ENCODE data around the gene IGF1R.
A peak's percentile ranks its signal among the peaks of the same experiment; 100 is the strongest.

Gene IGF1R

DNA sequence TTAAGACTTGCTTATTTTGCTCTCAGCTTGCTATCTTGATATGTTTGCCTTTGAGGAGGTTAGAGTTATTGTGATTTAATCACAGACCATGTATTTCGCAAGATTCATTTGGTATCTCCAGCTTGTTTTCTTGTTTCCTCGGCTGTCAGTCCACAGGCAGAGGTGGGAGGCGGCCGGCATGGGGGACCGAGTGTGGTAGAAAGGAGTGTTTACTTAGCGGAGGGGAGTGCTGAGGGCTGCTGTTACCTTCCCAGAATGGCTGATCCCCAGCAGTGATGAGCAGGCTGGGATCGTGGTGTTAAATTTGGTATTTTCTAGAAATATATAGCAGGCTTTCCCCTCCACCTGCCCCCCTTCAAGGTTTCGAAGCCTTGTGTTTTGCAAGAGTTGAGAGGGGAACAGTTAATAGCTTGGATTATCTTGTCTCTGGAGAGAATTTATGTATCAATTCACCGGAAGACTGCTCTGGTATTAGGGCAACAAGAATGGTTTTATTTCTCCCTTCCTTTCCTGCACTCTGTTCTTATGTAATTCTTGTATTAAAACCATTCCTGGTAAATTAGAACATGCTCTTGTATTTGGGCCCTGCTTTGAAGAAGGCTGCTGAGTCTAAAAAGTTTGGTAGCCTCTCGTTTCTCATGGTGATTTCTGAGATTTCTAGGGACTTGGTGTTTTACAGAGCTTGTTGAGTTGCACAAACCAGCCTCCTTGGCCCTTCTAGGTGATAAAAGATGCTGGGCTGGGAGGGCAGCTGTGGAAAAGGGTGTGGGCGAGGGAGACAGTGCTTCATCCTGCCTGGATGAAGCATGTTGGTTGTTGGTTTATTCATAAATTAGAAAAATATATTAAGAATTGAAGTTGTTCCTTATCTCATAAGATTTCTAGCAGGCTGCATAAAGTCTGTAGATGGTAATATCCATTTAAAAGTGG is 151.4 kb downstream of the IGF1R start:
- Histone ChIP-seq H3K27ac (ENCODE audit: low read depth, low read length) (no peak overlapping the region), H3K9ac (ENCODE audit: low read depth in 1 of 2, low read length in 2 of 2) (no peak overlapping the region), H3K9me3 (ENCODE audit: control insufficient read depth in 1 of 2, low read length in 2 of 2) (no peaks in the 10 kb centered on the region), H3K36me3 (ENCODE audit: control insufficient read depth in 1 of 2, insufficient read depth in 2 of 2, low read length in 2 of 2) (no peaks in the 10 kb centered on the region), H3K4me1 (ENCODE audit: control insufficient read depth in 1 of 2, insufficient read depth in 2 of 2, low read length in 2 of 2) (peaks cover 28 to 42% of the 10 kb centered on the region in 2 donors), H3K4me3 (ENCODE audit: low read depth in 1 of 2, low read length in 2 of 2) (peak overlapping the region in 1 of 2 donors; percentile 9), H3K27me3 (ENCODE audit: control insufficient read depth in 1 of 2, insufficient read depth in 2 of 2, low read length in 2 of 2) (no peaks in the 10 kb centered on the region)

DNA sequence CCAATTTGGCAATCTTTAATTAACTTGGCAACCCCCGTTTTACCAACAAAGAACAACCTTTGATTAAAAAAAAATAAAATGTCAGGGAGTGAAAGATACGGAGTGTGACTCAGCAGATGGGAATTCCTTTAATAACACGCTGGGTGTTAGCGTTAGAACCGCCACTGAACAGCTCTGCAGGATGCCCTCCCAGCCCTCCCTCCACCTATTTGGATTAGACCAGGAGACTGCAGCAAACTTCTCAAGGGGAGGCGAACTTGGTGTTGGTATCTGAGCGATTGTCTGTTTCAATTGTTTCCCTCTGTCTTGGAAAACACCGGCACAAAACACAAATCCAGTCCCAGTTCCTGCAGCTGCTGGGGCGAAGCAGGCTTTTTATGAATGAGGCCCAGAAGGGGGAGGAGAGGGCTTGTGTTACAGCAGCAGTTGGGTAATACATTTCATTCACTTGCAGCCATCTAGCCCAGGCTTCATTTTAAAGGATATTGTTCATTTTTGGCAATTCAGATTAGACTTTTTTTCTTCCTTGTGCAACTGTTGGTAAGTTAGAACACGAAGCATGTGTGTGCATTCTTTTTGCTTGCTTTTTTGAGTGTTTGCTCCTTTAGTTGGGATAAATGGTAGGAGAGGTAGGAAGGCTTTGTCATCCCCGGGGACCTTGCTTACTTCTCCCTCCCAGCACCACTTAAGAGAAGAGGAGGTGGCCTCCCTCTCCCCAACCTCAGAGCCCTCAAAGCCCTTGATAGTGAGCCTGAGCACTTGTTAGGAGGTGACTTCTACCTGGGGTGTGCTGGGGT is 152.3 kb downstream of the IGF1R start:
- Histone ChIP-seq H3K27me3 (ENCODE audit: control insufficient read depth in 1 of 2, insufficient read depth in 2 of 2, low read length in 2 of 2) (no peaks in the 10 kb centered on the region), H3K9me3 (ENCODE audit: control insufficient read depth in 1 of 2, low read length in 2 of 2) (no peaks in the 10 kb centered on the region), H3K4me3 (ENCODE audit: low read depth in 1 of 2, low read length in 2 of 2) (no peak overlapping the region), H3K9ac (ENCODE audit: low read depth in 1 of 2, low read length in 2 of 2) (no peak overlapping the region), H3K27ac (ENCODE audit: low read depth, low read length) (no peak overlapping the region), H3K4me1 (ENCODE audit: control insufficient read depth in 1 of 2, insufficient read depth in 2 of 2, low read length in 2 of 2) (peaks cover 32 to 44% of the 10 kb centered on the region in 2 donors), H3K36me3 (ENCODE audit: control insufficient read depth in 1 of 2, insufficient read depth in 2 of 2, low read length in 2 of 2) (no peaks in the 10 kb centered on the region)

DNA sequence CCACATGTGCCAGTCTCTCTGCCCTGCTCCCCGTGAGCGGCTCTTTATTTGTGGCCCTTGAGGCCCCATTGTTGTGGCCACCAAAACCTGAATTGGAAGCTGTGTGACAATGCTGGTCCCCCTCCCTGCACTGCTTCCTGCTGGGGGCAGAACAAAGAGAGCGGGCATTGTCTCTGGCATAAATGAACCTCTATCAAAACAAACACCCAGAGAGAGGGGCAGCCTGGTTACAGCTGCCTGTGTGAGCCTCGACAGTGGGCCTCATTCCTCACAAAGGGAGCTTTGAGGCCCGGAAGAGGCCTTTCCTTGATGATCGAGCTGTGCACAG is 152.9 kb downstream of the IGF1R start:
- H3K27ac ChIP-seq (ENCODE audit: low read depth, low read length): no peak overlapping the region
- H3K27me3 ChIP-seq (ENCODE audit: control insufficient read depth in 1 of 2, insufficient read depth in 2 of 2, low read length in 2 of 2): no peaks in the 10 kb centered on the region
- H3K9ac ChIP-seq (ENCODE audit: low read depth in 1 of 2, low read length in 2 of 2): no peak overlapping the region
- no peaks in the 10 kb centered on the region for H3K9me3 ChIP-seq (ENCODE audit: control insufficient read depth in 1 of 2, low read length in 2 of 2)
- no peak overlapping the region for H3K4me3 ChIP-seq (ENCODE audit: low read depth in 1 of 2, low read length in 2 of 2)
- no peaks in the 10 kb centered on the region for H3K36me3 ChIP-seq (ENCODE audit: control insufficient read depth in 1 of 2, insufficient read depth in 2 of 2, low read length in 2 of 2)
- H3K4me1 ChIP-seq (ENCODE audit: control insufficient read depth in 1 of 2, insufficient read depth in 2 of 2, low read length in 2 of 2): peaks cover 36 to 50% of the 10 kb centered on the region in 2 donors

DNA sequence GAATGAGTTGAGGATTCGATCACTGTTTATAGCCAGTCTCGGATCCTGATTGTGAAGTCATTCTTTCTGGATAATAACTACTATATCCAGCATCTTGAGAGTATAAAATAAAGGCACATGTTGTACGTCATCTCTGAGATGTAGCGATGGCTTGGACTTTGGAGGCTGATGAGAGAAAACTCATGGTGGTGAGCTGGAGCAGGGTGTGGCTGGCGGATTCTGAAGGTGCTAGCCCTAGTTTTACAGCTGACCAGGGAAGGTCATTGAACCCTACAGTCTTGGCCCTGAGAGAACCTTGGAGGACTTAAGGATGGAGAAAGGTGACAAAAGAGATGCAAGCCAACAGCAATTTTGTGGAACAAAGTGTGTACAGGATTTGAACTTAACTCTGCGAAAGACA is 153.8 kb downstream of the IGF1R start:
- Histone ChIP-seq H3K9me3 (ENCODE audit: control insufficient read depth in 1 of 2, low read length in 2 of 2) (no peaks in the 10 kb centered on the region), H3K4me1 (ENCODE audit: control insufficient read depth in 1 of 2, insufficient read depth in 2 of 2, low read length in 2 of 2) (peaks cover 36 to 58% of the 10 kb centered on the region in 2 donors), H3K4me3 (ENCODE audit: low read depth in 1 of 2, low read length in 2 of 2) (no peak overlapping the region), H3K27me3 (ENCODE audit: control insufficient read depth in 1 of 2, insufficient read depth in 2 of 2, low read length in 2 of 2) (no peaks in the 10 kb centered on the region), H3K9ac (ENCODE audit: low read depth in 1 of 2, low read length in 2 of 2) (no peak overlapping the region), H3K36me3 (ENCODE audit: control insufficient read depth in 1 of 2, insufficient read depth in 2 of 2, low read length in 2 of 2) (no peaks in the 10 kb centered on the region), H3K27ac (ENCODE audit: low read depth, low read length) (no peak overlapping the region)

DNA sequence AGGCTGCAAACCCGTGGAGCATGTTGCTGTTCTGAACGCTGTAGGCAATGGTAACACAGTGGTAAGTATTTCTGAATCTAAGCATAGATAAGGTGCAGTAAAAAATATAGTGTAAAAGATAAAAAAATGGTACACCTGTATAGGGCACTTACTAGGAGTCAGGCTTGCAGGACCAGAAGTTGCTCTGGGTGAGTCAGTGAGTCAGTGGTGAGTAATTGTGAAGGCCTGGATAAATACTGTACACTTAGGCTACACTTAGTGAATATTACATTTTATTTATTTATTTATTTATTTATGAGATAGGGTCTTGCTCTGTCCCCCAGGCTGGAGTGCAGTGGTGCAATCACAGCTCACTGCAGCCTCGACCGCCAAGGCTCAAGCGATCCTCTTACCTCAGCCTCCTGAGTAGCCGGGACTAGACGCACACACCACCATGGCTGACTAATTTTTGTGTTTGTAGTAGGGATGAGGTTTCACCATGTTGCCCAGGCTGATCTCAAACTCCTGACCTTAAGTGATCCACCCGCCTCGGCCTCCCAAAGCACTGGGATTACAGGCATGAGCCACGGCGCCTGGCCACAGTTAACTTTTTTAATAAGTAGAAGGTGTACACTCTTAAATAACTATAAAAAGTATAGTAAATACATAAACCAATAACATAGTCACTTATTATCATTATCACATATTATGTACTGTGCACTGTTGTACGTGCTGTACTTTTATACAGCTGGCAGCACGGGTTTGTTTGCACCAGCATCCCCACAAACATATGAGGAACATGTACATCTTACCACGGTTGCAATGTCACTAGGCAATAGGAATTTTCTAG is 155.1 kb downstream of the IGF1R start:
- H3K27me3 ChIP-seq (ENCODE audit: control insufficient read depth in 1 of 2, insufficient read depth in 2 of 2, low read length in 2 of 2): no peaks in the 10 kb centered on the region
- no peak overlapping the region for H3K4me3 ChIP-seq (ENCODE audit: low read depth in 1 of 2, low read length in 2 of 2)
- H3K9ac ChIP-seq (ENCODE audit: low read depth in 1 of 2, low read length in 2 of 2): no peak overlapping the region
- no peaks in the 10 kb centered on the region for H3K36me3 ChIP-seq (ENCODE audit: control insufficient read depth in 1 of 2, insufficient read depth in 2 of 2, low read length in 2 of 2)
- no peaks in the 10 kb centered on the region for H3K9me3 ChIP-seq (ENCODE audit: control insufficient read depth in 1 of 2, low read length in 2 of 2)
- H3K4me1 ChIP-seq (ENCODE audit: control insufficient read depth in 1 of 2, insufficient read depth in 2 of 2, low read length in 2 of 2): peaks cover 36 to 61% of the 10 kb centered on the region in 2 donors
- H3K27ac ChIP-seq (ENCODE audit: low read depth, low read length): no peak overlapping the region

DNA sequence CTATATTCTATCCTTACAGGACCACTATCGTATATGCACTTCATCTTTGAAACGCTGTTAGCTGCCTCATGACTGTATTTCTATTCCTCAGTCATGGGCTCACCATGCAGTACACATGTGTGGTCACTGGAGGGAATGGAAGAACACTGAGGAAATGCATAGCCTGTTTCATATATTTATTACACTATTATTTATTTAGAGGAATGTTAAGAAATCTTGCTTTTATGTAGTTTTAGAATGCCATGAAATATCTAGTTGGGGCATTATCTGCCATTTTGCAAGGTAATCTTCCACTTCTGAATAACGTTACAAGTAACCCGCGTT is 155.7 kb downstream of the IGF1R start:
- no peak overlapping the region for H3K9ac ChIP-seq (ENCODE audit: low read depth in 1 of 2, low read length in 2 of 2)
- H3K27ac ChIP-seq (ENCODE audit: low read depth, low read length): no peak overlapping the region
- H3K4me1 ChIP-seq (ENCODE audit: control insufficient read depth in 1 of 2, insufficient read depth in 2 of 2, low read length in 2 of 2): peaks cover 36 to 56% of the 10 kb centered on the region in 2 donors

DNA sequence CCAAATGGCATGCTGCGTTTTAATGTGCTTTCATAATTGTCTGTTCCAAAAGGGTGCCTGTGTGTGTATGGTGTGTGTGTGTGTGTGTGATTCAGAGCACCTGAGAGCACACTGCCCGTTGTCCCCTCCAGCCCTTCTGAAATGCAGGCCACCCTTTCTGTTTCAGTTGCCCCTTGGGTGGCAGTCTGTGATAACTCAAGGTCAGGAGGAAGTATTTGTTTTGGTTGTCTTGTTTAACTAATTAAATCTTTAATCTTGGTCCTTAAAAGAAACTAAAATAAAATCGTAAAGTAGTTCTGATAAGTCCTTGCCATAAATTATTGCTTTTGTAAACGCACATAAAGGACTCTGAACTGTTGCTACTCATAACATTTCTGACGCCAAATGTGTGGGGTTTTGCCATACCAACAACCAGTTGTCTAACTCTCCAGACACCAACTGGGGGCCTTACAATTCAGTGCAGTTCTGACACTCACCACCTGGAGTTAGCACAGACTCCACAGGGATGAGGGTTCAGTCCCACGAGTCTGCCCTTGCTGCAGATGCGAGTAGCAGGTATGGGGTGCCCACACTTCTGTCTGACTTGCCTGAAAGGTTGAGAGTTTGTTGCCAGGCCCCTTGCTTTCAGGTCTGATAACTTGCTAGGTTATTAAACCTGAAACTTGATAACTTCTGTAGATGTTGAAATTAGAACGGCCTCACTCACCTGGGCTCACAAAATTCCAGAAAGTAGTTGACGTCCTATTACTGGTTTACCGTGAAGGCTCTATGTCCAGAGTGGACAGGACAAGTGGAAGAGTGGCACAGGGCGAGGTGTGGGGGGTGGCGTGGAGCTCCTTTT is 157.3 kb downstream of the IGF1R start:
- Histone ChIP-seq H3K27ac (ENCODE audit: low read depth, low read length) (no peak overlapping the region), H3K36me3 (ENCODE audit: control insufficient read depth in 1 of 2, insufficient read depth in 2 of 2, low read length in 2 of 2) (no peaks in the 10 kb centered on the region), H3K9me3 (ENCODE audit: control insufficient read depth in 1 of 2, low read length in 2 of 2) (no peaks in the 10 kb centered on the region), H3K4me1 (ENCODE audit: control insufficient read depth in 1 of 2, insufficient read depth in 2 of 2, low read length in 2 of 2) (peaks cover 23 to 41% of the 10 kb centered on the region in 2 donors), H3K9ac (ENCODE audit: low read depth in 1 of 2, low read length in 2 of 2) (peak overlapping the region in 1 of 2 donors; percentile 16), H3K27me3 (ENCODE audit: control insufficient read depth in 1 of 2, insufficient read depth in 2 of 2, low read length in 2 of 2) (no peaks in the 10 kb centered on the region), H3K4me3 (ENCODE audit: low read depth in 1 of 2, low read length in 2 of 2) (peak overlapping the region; percentile 0 to 16)

More for the DNA sequence above, 155.7 kb downstream of the IGF1R start:
- no peaks in the 10 kb centered on the region for H3K9me3 ChIP-seq (ENCODE audit: control insufficient read depth in 1 of 2, low read length in 2 of 2)
- H3K36me3 ChIP-seq (ENCODE audit: control insufficient read depth in 1 of 2, insufficient read depth in 2 of 2, low read length in 2 of 2): no peaks in the 10 kb centered on the region
- no peak overlapping the region for H3K4me3 ChIP-seq (ENCODE audit: low read depth in 1 of 2, low read length in 2 of 2)
- H3K27me3 ChIP-seq (ENCODE audit: control insufficient read depth in 1 of 2, insufficient read depth in 2 of 2, low read length in 2 of 2): no peaks in the 10 kb centered on the region

DNA sequence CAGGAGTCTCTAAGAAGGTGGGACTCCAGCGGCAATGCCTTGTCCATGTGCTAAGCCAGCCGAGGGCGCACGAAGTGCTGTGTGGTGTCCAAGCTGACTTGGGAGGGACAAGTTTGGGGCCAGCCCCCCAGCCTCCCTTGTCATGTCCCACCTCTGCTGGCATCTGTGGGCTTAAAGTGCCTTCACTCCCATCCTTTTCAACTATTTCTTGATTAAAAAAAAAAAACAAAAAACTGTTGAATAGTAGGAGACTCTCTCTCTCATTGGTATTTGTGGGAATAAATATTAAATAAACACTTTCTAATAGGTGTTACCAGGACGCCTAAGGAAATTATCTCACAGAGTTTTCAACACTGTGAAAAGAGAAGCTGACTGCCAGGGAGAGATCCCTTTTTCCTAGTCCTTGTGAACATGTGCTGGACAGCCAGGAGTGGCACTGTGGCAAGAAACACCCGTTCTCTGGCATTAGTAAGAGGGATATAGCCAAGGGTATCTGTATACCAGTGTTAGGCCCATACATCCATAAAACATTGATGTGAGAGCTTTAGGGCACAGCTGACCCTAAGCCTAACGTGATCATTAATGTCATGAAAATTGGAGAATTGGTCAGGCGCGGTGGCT is 158.0 kb downstream of the IGF1R start:
- H3K9me3 ChIP-seq (ENCODE audit: control insufficient read depth in 1 of 2, low read length in 2 of 2): no peaks in the 10 kb centered on the region
- H3K4me1 ChIP-seq (ENCODE audit: control insufficient read depth in 1 of 2, insufficient read depth in 2 of 2, low read length in 2 of 2): peaks cover 16 to 33% of the 10 kb centered on the region in 2 donors
- no peaks in the 10 kb centered on the region for H3K27me3 ChIP-seq (ENCODE audit: control insufficient read depth in 1 of 2, insufficient read depth in 2 of 2, low read length in 2 of 2)
- no peak overlapping the region for H3K27ac ChIP-seq (ENCODE audit: low read depth, low read length)
- H3K36me3 ChIP-seq (ENCODE audit: control insufficient read depth in 1 of 2, insufficient read depth in 2 of 2, low read length in 2 of 2): no peaks in the 10 kb centered on the region
- H3K9ac ChIP-seq (ENCODE audit: low read depth in 1 of 2, low read length in 2 of 2): no peak overlapping the region
- no peak overlapping the region for H3K4me3 ChIP-seq (ENCODE audit: low read depth in 1 of 2, low read length in 2 of 2)

DNA sequence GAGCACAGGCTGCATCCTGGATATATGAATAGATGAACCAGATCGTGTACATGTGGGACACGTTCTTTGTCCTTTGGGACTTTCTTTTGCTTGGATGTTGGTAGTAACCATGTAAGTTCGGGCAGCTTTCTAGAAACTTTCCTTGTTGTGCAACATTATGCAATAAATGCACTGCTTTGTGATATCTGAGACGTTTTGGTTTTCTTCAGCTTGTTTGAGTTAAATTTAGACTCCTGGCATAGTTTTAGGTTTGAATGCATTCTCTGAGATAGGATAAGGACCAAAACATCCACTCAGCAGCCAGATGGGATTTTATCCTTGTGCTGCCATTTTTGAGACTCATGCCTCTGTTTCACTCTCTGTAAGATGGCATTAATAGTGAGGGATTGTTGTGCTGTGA is 158.9 kb downstream of the IGF1R start:
- H3K4me1 ChIP-seq (ENCODE audit: control insufficient read depth in 1 of 2, insufficient read depth in 2 of 2, low read length in 2 of 2): peaks cover 8 to 24% of the 10 kb centered on the region in 2 donors
- H3K9ac ChIP-seq (ENCODE audit: low read depth in 1 of 2, low read length in 2 of 2): no peak overlapping the region
- no peak overlapping the region for H3K27ac ChIP-seq (ENCODE audit: low read depth, low read length)
- no peak overlapping the region for H3K4me3 ChIP-seq (ENCODE audit: low read depth in 1 of 2, low read length in 2 of 2)
- no peaks in the 10 kb centered on the region for H3K27me3 ChIP-seq (ENCODE audit: control insufficient read depth in 1 of 2, insufficient read depth in 2 of 2, low read length in 2 of 2)
- no peaks in the 10 kb centered on the region for H3K36me3 ChIP-seq (ENCODE audit: control insufficient read depth in 1 of 2, insufficient read depth in 2 of 2, low read length in 2 of 2)
- no peaks in the 10 kb centered on the region for H3K9me3 ChIP-seq (ENCODE audit: control insufficient read depth in 1 of 2, low read length in 2 of 2)
